ENCODE data around the gene RHOT2. TPM values are rescaled to one million over a fixed set of nuclear protein-coding genes. Genes with fewer than 3 reads are reported as not detected.
A peak's percentile ranks its signal among the peaks of the same experiment; 100 is the strongest.

RHOT2 gene
- total RNA-seq, 2 donors from 2014 or later: 118 to 158 TPM

DNA sequence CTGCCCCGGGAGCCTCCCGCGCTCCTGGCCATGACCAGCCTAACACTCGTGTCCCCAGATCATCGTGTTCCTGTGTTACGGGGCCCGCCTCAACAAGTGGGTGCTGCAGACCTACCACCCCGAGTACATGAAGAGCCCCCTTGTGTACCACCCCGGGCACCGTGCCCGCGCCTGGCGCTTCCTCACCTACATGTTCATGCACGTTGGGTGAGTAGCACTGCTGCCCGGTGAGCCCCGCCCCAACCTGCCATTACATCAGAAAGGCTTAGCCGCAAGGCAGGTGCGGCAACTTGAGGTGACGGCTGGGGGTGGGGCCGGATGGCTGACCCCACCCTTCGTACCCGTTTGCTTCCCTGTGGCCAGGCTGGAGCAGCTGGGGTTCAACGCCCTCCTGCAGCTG is 9.0 kb downstream of the RHOT2 start:
- DNase-seq (peak; percentile 92 to 94), ATAC-seq (peak; percentile 65)
- intact Hi-C loops (cut with DNase I, micrococcal nuclease): no loop called here

DNA sequence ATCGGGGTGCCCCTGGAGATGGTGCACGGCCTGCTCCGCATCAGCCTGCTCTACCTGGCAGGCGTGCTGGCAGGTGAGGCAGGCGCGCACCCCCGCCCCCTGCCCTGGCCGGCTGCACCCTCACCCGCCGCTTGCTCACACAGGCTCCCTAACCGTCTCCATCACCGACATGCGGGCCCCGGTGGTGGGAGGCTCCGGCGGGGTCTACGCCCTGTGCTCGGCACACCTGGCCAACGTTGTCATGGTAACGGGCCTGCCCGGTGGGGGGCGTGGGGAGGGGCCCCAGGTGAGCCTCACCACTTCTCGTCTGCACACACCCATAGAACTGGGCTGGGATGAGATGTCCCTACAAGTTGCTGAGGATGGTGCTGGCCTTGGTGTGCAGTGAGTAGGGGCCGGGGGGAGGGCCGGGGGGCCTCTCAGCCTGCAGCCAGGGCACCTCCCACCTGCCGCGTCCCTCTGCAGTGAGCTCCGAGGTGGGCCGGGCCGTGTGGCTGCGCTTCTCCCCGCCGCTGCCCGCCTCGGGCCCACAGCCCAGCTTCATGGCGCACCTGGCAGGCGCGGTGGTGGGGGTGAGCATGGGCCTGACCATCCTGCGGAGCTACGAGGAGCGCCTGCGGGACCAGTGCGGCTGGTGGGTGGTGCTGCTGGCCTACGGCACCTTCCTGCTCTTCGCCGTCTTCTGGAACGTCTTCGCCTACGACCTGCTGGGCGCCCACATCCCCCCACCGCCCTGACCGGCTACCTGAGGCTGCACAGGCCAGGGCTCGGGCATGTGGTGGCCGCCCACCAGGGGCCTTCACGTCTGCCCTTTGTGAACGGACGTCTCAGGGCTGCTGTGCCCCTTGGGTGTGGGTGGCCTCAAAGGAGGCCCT is 9.6 kb downstream of the RHOT2 start:
- DNase-seq (no peak), ATAC-seq (no peak)
- intact Hi-C loops (cut with DNase I, micrococcal nuclease): no loop called here

DNA sequence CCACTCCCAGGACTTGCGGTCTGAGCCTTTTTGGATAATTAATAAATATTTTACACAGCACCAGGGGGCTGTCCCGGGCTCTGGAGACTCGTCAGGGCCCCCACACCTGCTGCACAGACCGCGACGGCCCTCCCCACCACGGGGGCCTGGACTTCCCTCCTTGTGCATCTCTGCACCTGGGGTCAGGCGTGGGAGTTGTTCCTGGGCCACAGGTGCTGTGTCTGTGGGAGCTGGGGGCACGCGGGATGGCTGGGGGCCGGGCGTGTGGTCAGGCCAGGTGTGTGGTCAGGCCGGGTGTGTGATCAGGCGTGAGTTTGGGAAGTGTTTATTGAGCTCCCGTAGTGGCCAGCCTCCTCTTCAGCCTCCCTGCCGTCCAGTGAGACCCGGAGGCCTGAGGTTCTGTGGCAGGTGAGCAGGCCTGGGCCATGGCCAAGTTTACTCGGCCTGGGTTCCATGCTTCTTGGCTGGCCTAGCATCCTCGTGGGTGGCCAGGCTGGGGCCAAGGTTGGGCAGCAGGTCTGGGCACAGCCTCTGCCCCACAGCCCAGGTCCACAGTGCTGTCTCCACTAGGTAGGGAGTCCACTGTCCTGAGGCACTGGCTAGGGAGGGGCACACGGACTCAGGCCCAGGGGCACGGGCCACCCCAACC is 10.4 kb downstream of the RHOT2 start:
- DNase-seq (no peak), ATAC-seq (no peak)
- intact Hi-C loops (cut with DNase I, micrococcal nuclease): no loop called here

DNA sequence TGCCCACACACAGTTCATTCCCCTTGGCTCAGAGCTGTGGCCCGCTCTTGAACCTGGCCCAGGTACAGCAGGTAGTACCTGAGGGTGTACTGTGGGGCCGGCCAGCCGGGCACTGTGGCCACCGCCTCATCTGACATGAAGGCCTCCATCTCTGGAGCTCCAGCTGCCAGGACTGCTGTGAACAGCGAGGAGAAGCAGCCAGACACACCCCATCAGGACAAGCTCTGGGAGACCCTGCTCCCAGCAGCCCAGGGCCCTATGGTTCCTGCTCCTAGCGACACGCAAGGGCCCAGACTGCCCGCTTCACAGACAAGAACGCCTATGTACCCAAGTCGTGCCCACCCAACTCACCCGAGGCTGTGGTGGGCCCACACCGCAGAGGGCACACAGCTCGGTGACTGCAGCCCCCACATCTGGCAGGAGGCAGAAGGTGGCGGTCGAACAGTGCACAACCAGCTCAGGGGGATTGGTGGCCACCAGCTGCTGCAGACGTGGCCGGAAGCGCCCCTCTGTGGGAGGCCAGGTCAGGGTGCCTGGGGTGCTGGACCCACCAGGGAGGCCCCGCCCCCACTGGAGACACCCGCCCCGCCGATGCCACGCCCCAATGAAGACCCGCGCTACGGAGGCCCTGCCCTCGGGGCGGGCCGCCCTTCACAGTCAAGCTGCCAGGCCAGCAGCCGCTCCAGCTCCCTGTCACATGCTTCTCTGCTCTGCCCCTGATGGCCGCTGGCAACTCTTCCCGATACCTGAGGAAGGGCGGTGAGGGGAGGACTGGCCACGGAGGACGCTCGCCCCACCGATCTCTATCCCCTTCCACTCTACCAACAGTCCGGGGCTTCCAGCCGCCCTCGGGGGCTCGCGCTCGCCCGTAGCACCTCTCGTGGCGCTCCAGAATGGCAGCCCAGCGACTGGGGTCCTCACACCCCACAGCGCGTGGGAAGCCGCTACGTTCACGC is 11.2 kb downstream of the RHOT2 start:
- DNase-seq: peak; percentile 77 to 87
- peak; percentile 22 for ATAC-seq
- intact Hi-C loops (cut with DNase I, micrococcal nuclease): no loop called here

DNA sequence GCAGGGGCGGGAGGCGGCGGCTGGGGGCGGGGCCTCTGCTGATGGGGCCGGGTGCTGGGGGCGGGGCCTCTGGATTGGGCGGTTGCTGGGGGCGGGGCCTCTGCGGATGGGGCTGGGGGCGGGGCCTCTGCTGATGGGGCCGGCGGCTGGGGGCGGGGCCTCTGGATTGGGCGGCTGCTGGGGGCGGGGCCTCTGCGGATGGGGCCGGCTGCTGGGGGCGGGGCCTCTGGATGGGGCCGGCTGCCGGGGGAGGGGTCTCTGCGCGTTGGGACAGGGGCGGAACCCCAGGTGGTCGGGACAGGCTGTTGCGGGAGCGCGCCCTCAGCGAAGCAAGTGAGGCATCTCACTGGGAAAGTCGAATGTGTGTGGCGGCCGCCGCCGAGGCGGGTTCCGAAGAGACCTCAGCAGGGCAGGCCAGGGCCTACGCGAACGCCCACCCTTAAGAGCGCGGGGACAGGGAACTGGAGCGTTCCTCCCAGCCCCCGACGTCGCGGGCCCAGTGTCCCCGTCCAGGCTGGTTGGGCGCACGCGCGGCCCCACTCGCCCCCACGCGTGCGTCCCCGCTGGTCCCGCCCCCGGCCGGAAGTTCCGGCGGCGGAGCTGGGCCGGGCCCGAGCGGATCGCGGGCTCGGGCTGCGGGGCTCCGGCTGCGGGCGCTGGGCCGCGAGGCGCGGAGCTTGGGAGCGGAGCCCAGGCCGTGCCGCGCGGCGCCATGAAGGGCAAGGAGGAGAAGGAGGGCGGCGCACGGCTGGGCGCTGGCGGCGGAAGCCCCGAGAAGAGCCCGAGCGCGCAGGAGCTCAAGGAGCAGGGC is 12.1 kb downstream of the RHOT2 start, which contains the start of gene STUB1:
TSS of gene STUB1 (plus strand) at position 597 of the 811 bp plus-strand sequence. CDS start at position 713, 116 bp downstream.
- ATAC-seq: peak; percentile 54
- intact Hi-C loops (cut with DNase I, micrococcal nuclease): no loop called here
- peak; percentile 85 to 91 for DNase-seq

DNA sequence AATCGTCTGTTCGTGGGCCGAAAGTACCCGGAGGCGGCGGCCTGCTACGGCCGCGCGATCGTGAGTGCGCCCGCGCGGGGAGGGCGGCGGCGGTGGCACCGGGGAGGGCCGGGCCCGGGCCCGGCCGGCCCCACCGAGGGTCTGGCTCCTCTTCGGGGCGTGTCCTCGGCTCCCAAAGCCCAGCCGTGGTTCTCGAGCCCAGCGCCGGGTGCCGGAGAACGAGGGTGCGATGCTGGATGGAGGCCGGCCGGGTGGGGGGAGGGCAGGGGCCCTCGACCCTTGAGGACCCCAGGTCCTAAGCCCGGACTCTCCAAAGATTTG is 12.7 kb downstream of the RHOT2 start:
- intact Hi-C loops (cut with DNase I, micrococcal nuclease): no loop called here
- ATAC-seq: no peak
- DNase-seq: no peak

DNA sequence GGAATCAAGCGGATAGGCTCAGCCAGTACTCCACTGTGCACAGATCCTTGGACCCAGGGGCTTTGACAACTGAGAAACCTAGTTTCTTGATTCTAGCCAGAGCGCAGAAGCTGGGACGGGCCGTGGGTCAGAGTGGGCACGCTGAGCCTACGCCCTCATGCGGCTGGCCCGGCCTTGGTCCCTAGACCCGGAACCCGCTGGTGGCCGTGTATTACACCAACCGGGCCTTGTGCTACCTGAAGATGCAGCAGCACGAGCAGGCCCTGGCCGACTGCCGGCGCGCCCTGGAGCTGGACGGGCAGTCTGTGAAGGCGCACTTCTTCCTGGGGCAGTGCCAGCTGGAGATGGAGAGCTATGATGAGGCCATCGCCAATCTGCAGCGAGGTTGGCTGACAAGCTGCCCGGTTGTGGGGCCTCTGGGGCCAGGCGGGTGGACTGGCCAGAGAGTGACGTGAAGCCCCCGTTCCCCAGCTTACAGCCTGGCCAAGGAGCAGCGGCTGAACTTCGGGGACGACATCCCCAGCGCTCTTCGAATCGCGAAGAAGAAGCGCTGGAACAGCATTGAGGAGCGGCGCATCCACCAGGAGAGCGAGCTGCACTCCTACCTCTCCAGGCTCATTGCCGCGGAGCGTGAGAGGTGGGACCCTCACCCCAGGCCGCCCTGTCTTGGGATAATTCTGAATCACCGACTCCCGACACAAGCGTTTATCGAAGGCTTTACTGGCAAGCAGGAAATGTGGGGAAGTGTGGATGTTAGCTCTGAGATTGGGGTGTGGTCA is 13.2 kb downstream of the RHOT2 start:
- ATAC-seq: no peak
- DNase-seq: peak in 1 of 2 donors; percentile 65
- intact Hi-C loops (cut with DNase I, micrococcal nuclease): no loop called here

DNA sequence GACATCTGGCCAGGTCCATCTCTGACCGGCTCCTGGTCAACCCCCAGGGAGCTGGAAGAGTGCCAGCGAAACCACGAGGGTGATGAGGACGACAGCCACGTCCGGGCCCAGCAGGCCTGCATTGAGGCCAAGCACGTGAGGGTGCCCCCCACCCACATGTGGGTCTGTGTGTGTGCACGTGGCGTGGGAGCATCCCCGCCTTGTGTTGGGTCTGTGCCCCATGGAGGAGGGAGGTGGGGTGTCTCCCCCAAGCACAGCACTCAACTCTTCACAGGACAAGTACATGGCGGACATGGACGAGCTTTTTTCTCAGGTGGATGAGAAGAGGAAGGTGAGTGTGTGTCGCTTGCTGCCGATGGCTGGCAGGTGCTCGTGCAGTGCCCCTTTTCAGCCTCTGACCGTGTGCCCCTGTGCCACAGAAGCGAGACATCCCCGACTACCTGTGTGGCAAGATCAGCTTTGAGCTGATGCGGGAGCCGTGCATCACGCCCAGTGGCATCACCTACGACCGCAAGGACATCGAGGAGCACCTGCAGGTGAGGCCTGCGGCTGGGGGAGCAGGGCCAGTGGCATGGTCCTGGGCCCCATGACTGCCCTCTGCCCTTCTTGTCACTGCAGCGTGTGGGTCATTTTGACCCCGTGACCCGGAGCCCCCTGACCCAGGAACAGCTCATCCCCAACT is 14.0 kb downstream of the RHOT2 start:
- intact Hi-C loops (cut with DNase I, micrococcal nuclease): no loop called here
- no peak for ATAC-seq
- no peak for DNase-seq

DNA sequence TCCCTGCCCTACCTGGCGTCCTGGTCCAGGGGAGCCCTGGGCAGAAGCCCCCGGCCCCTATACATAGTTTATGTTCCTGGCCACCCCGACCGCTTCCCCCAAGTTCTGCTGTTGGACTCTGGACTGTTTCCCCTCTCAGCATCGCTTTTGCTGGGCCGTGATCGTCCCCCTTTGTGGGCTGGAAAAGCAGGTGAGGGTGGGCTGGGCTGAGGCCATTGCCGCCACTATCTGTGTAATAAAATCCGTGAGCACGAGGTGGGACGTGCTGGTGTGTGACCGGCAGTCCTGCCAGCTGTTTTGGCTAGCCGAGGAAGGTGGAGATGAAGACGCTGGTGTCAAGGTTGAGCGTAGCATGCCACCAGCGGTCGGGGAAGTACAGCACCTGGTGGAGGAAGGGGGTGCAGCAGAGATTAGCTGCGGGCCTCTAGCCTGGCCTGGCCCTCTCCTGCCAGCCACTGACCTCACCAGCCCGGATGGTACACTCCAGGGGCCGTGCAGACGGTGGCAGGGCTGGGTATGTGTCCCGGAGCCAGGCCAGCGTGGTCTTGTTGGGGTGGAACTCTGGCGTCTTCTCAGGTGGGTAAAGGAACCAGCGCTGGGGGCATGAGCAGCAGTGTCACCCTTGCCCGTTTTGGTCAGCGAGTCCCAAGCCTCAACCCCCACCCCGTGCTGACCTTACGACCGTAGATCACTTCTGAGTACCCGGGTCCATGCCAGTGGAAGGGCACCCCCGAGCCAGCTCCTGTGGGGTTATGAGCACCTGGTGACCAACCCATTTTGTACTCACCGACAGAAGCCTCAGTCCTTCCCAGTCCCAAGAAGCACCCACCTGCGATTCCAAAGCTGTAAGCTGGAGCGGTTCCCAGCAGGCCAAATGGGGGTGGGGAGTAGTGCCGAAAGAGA is 14.8 kb downstream of the RHOT2 start:
- ATAC-seq (no peak), DNase-seq (no peak)
- intact Hi-C loops (cut with DNase I, micrococcal nuclease): no loop called here

DNA sequence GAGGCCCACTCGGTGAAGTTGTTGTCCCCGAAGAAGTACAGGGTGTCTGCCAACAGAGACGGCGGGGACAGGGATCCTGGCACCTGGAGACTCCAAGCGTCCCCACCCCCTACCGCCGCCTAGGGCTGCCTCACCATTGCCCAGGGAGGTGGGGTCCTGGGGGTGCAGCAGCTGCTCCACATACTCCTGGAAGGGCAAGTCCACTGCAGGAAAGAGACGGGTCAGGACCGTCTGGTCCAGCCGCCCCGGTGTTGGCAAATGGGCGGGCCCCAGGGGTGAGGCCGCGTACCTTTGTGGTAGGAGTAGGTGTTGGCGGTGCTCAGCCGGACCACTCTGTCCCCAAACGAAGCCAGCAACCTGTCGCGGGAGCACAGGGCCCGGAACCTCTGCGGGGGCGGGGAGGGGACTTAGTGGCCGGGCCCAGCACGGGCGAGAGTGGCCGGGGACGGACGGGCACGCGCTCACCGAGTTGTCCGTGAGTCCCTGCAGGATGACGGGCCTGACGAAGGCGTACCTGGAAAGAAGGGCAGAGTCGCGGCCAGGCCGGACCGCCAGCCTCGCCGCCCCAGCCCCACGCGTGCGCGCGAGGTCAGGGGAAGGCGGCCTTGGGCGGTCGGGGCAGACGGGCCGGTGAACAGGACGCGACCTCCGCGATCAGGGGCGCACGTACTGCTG is 15.6 kb downstream of the RHOT2 start:
- intact Hi-C loops (cut with DNase I, micrococcal nuclease): no loop called here
- no peak for DNase-seq
- no peak for ATAC-seq

DNA sequence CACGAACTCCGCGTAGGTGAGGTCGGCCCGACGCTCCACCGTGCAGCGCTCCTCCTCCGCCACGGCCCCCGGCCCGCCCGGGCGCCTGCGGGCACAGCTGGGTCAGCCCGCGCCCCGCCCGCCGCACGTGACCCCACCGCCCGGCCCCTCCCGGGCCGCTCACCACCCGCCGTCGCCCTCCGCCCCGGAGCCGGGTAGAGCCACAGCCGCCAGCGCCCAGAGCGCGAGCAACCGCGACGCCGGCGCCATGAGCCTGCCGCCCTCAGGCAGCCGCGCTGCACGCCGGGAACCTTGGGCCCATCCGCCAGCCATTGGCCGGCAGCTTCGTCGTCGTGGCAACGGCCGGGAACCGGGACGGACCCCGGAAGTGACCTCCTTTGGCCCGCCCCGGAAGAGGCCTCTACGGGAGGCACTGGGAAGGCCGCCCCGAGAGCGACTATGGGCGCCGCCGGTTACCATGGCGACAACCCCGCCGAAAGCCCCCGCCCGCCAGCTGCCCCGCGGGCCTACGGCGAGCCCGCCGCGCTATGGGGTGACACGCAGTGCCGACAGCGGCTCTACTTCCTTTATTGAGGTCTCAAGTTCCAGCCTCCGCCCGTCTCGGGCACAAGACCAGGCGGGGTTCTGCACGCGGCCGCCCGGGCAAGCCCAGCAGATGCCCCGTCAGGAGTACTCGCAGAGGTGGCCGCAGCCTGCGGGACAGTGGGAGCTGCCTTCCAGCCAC is 16.3 kb downstream of the RHOT2 start, which contains the start of gene JMJD8:
TSS of gene JMJD8 (minus strand) at position 264 of the 724 bp plus-strand sequence. CDS start at position 249, 15 bp downstream.
- intact Hi-C loops (cut with DNase I, micrococcal nuclease): no loop called here
- peak; percentile 69 for ATAC-seq
- DNase-seq: peak; percentile 97 to 99

DNA sequence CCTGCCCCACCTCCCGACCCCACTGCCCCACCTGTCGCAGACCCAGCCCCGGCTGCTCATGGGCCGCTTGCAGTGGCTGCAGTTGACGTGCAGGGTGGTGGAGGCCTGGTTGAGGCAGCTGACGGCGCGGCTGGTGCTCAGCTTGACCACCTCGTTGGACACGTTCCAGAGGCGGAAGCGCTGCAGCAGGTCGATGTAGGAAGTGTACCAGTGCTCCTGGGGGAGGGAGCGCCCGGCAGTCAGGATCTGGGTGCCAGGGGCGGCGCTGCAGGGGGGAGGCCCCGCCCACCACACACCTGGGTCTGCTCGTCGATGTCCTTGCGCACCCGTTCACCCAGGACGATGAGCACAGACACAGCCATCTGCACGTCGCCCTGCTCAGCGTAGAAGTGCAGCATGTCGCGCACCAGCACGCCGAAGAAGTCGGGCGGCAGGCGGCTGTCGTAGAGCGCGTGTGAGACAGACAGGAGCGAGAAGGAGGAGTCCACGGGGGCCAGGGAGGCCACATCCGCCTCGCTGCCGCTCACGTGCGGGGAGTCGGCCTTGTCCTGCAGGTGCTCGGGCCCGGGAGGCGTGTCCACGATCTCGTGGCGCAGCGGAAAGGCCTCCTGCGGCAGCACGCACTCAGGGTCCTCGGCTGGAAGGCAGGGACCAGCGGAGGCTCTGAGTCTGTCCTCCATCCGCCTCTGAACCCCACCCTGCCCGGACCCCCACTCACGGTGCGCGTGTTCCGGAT is 17.2 kb downstream of the RHOT2 start:
- DNase-seq (peak in 1 of 2 donors; percentile 46), ATAC-seq (no peak)
- intact Hi-C loops (cut with DNase I, micrococcal nuclease): no loop called here

DNA sequence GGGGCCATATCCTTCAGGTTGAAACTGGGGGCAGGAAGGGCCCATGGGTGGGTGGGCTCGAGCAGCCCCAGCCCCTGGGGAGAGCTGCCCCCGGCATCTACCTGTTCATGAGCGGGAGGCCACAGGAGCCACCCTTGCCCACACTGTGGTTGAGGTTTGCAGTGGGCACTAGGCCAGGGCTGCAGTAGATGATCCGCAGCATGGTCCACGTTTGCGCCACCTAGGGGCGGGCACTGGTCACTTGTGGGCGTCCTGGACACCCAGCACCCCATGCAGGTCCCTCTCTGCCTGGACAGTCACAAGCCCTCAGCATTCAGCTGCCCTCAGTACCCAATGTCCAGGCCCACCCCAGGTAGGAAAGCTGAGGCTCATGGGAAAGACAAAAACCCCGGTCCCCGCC is 18.0 kb downstream of the RHOT2 start:
- DNase-seq (peak in 1 of 2 donors; percentile 72), ATAC-seq (peak; percentile 13)
- intact Hi-C loops (cut with DNase I, micrococcal nuclease): no loop called here
